Measurements from ENCODE around the gene CPTP. TPM values are rescaled to one million over a fixed set of nuclear protein-coding genes. Genes with fewer than 3 reads are reported as not detected.

CPTP gene
- total RNA-seq, 1 donor from 2014 or later = 40.0 TPM

DNA sequence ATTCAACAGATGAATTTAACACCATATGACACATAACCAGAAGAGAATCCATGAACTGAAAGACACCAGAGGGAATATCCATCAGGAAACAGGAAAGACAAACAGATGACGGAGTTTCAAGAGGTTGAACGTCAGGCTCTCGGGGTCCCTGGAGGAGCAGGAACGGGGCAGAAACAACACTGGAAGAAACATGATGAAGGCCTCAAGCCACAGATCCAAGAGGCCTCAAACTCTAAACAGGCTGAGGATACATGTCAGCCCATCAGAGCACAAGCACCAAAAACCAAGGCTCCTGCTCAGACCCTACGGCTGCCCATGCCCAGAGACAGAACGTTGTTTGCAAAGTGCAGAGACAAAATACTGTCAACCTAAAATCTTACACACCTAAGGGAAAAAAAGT, 7.2 kb upstream of the CPTP start:
- DNase-seq (ENCODE audit: low spot score) (no peak), ATAC-seq (no peak)

DNA sequence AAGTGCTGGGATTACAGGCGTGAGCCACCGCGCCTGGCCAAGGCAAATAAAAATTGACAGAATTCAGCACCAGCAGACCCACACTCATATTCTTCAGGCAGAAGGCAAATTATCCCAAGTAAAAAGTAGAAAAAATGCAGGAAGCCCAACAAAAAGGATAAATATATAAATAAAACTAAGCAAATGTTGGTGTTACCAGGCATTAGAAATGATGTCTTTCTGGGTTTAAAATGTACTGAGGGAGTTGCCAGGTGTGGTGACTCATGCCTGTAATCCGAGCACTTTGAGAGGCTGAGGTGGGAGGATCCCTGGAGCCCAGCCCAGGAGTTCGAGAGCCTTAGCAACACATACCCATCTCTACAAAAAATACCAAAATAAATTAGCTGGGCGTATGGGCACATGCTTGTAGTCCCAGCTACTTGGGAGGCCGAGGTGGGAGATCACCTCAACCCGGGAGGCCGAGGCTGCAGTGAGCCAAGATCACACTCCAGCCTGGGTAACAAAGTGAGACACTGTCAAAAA, 6.4 kb upstream of the CPTP start:
- DNase-seq (ENCODE audit: low spot score) (peak; percentile 76), ATAC-seq (peak; percentile 81)

GRCh38 chr1:1318777-1319645, 5.6 kb upstream of the CPTP start:
- no peak for DNase-seq (ENCODE audit: low spot score)
- ATAC-seq = no peak

DNA sequence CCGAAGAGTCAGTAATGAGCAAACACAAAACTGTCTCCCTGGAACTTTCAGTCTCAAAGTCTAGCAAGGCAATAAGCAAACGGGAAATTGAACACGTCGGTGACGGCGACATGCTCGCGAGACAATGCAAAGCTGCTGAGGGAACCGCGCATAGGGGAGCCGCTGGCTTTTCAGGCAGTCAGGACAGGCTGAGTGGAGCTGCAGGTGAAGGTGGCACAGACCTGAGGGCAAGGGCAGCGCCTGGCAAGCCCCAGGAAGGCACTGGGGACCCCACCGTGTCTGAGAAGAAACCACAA, 5.0 kb upstream of the CPTP start:
- DNase-seq (ENCODE audit: low spot score) = no peak
- ATAC-seq = no peak

GRCh38 chr1:1320666-1321448, 3.7 kb upstream of the CPTP start:
- ATAC-seq = no peak
- DNase-seq (ENCODE audit: low spot score) = no peak

- DNase-seq (ENCODE audit: low spot score) (no peak), ATAC-seq (no peak)
These were observed 3.1 kb upstream of the CPTP start for GRCh38 chr1:1321477-1321876.

- DNase-seq (ENCODE audit: low spot score) (no peak), ATAC-seq (no peak)
These were observed 2.2 kb upstream of the CPTP start for GRCh38 chr1:1322418-1322817.

DNA sequence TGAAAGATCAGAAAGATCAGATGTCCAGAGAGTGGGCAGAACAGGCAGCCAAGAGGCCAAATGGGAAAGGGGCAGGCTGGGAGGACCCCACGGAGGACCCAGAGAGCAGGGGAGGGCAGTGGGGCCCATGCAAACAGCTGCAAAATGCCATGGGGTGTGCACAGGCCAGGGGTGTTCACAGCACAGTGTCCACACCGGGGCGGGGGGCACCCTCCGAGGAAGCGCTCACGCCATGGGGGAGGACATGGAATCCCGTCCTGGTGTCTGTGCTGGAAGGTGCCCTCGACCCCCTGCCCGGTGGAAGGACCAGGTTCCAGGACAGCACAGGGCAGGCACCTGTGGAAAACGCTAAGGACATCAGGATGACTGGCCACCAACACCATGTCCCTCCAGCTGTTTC, 1.6 kb upstream of the CPTP start:
- DNase-seq (ENCODE audit: low spot score) = no peak

DNA sequence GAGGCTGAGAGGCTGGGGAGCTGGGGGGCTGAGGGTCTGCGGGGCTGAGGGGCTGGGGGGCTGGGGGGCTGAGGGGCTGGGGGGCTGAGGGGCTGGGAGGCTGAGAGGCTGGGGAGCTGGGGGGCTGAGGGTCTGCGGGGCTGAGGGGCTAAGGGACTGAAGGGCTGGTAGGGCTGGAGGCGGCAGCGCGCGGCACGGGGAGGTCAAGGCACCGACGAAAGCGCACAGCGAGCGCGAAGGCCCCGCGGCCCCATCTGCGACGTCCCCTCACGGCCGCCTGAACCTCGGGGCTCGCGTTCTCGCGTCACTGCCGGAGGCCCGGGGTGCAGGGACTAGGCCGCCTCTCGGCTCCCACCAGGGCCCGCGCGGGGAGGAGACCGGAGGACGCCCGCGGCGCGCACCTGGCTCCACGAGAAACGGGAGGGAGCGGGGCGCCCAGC, 498 bp upstream of the CPTP start:
- DNase-seq (ENCODE audit: low spot score) (no peak), ATAC-seq (no peak)

More for the DNA sequence above, 1.6 kb upstream of the CPTP start:
- no peak for ATAC-seq

GRCh38 chr1:1325288-1326074, 879 bp downstream of the CPTP start:
- ATAC-seq (no peak), DNase-seq (ENCODE audit: low spot score) (peak; percentile 89)

DNA sequence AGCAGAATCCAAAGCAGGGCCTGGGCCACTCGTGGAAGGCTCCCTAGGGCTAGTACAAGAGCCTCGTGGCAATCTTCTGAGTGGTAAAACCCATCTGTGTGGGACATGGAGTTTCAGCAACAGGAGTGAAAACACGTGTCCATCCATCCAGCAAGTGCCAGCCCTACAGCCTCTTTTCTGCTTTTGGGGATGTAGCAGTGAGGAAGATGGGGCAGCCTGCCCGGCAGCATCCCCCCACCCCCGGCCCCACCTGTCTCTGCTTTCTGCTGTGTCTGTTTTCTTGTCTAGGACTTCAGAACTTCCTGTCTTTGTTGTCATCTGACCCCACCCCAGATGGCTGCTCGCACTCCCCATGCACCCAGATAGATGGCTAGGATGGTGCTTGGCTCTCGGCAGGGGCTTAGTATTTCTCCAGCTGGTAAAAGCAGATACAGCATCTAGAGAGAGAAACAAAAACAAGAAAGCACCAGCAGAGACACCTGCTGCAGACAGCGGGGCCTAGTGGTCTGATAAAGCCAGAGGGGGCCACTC, 1.5 kb downstream of the CPTP start:
- no peak for ATAC-seq
- DNase-seq (ENCODE audit: low spot score) = no peak

GRCh38 chr1:1327291-1327690, 2.7 kb downstream of the CPTP start:
- DNase-seq (ENCODE audit: low spot score) (no peak), ATAC-seq (no peak)

DNA sequence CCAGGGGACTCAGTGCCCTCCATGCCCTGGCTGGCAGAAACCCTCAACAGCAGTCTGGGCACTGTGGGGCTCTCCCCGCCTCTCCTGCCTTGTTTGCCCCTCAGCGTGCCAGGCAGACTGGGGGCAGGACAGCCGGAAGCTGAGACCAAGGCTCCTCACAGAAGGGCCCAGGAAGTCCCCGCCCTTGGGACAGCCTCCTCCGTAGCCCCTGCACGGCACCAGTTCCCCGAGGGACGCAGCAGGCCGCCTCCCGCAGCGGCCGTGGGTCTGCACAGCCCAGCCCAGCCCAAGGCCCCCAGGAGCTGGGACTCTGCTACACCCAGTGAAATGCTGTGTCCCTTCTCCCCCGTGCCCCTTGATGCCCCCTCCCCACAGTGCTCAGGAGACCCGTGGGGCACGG, 3.7 kb downstream of the CPTP start:
- no peak for ATAC-seq
- no peak for DNase-seq (ENCODE audit: low spot score)

DNA sequence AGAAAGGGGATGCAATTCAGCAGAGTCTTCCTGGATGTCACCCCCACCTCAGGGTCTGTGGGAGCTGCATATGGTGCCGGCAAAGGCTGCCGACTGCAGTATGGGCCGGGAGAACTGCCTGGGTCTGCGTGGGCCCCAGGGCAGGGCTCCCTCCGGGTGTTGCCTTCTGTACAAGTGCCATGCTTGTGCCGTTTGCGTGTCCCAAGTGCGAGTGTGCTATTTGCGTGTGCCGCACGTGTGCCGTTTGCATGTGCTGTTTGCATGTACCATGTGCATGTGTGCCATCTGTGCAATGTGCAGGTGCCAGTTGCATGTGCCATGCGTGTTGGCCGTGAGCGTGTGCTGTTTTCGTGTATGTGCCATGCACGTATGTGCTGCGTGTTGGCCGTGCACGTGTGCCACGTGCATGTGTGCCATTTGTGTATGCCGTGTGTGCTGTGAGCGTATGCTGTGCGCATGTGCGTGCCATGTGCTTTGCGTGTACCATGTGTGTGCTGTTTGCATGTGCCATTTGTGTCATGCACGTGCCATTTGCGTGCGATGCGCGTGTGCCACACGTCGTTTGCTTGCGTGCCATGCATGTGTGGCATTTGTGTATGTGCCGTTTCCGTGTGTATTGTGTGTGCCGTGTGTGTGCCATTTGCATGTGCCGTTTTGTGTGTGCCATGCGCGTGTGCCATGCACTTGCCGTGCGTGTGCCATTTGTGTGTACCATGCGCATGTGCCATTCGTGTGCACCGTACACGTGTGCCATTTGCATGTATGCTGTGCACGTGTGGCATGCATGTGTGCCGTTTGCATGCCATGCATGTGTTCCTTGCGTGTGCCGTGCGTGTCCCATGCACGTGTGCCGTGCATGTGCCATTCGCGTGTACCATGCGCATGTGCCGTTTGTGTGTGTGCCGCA, 5.0 kb downstream of the CPTP start:
- no peak for ATAC-seq
- no peak for DNase-seq (ENCODE audit: low spot score)

DNA sequence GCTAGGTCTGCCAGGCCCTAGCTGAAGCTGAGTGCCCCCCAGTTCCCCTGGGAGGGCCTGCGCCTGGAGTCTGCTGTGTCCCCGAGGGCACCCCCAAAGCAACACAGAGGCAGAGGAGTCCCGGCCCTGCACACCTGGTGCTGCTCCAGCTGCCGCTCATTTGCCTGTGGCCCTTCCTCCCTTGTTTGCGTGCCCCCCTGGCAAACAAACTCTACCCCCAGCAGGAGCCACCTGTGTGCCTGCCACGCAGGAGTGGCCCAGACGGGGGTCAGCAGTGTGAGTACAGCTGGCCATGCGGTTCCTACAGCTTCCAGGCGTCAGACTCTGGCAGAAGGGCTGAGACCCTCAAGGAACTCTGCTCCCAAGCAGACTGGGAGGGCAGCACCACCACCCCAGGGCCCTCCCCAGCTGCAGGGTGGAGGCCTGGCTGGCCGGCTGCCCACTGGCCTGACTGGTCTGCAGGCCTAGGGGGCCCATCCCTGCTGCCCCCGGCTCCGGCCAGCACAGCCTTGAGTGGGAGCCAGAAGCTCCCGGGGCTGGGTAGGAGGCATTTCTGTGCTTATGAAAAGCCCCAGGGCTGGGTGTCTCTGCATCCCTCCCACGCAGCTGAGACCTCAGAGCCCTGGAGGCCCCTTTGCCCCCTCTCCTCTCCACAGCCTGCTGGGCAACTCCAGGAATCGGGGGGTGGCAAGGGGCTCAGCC, 5.9 kb downstream of the CPTP start:
- no peak for ATAC-seq
- no peak for DNase-seq (ENCODE audit: low spot score)

GRCh38 chr1:1331068-1331965, 6.7 kb downstream of the CPTP start, which contains the start of gene TAS1R3:
Gene TAS1R3, plus strand, starts transcription at chr1:1331280. Its CDS starts 66 bp downstream, at chr1:1331346.
- ATAC-seq (no peak), DNase-seq (ENCODE audit: low spot score) (no peak)

- no peak for DNase-seq (ENCODE audit: low spot score)
- peak; percentile 39 for ATAC-seq
These were observed 7.6 kb downstream of the CPTP start for GRCh38 chr1:1332031-1332755.
